ENCODE results near the gene ARL8B.

GRCh38 chr3:5219216-5219615 is 97.1 kb downstream of the ARL8B start:
- TF ChIP-seq CTCF (conservative IDR thresholded peaks at IDR 0.05 in 1 of 2, IDR thresholded peaks at IDR 0.05 in 1 of 2; ENCODE audit: low read depth in 1 of 2, low read length in 2 of 2) (no peak), EZH2 (IDR thresholded peaks at IDR 0.05; ENCODE audit: low read length, missing control alignments) (no peak)

Data from fibroblast of lung (primary cell).